Measurements from ENCODE around the gene CRX. TPM values are rescaled to one million over a fixed set of nuclear protein-coding genes. Genes with fewer than 3 reads are reported as not detected.

The CRX gene
- total and polyA plus RNA-seq, 2 of the 13 experiments (the other 11 are each of a cell fraction or from before 2014, with no cell fraction given), result not detected

- TF ChIP-seq ZFX (CRISPR knock-in tag; IDR thresholded peaks at IDR 0.05; ENCODE audit: low read depth) (peak; percentile 93), ZNF644 (CRISPR knock-in tag; IDR thresholded peaks at IDR 0.05; ENCODE audit: low read depth) (no peak), ATM (IDR thresholded peaks at IDR 0.05; ENCODE audit: borderline replicate concordance) (no peak), ZNF530 (CRISPR knock-in tag; IDR thresholded peaks at IDR 0.05; ENCODE audit: low read depth) (0 out of 2 replicates have a peak, but pooled peaks have one; percentile 41), ZNF142 (CRISPR knock-in tag; IDR thresholded peaks at IDR 0.05) (no peak), ZSCAN31 (CRISPR knock-in tag; IDR thresholded peaks at IDR 0.05; ENCODE audit: low read depth) (peak; percentile 83), ELF1 (CRISPR knock-in tag; IDR thresholded peaks at IDR 0.05) (peak; percentile 70), ZNF607 (CRISPR knock-in tag; IDR thresholded peaks at IDR 0.05; ENCODE audit: borderline replicate concordance) (peak; percentile 73), ZNF382 (CRISPR knock-in tag; IDR thresholded peaks at IDR 0.05; ENCODE audit: borderline replicate concordance) (no peak), HNF1B (CRISPR knock-in tag; IDR thresholded peaks at IDR 0.05) (peak; percentile 61; the same call in 1 of the 2 replicates), ZBTB10 (CRISPR knock-in tag; IDR thresholded peaks at IDR 0.05; ENCODE audit: borderline replicate concordance) (no peak), ZNF597 (CRISPR knock-in tag; IDR thresholded peaks at IDR 0.05) (no peak), RXRB (CRISPR knock-in tag; IDR thresholded peaks at IDR 0.05; ENCODE audit: borderline replicate concordance) (peak; percentile 17), PRMT3 (CRISPR knock-in tag; IDR thresholded peaks at IDR 0.05; ENCODE audit: borderline replicate concordance, low read depth) (no peak), NR2F2 (IDR thresholded peaks at IDR 0.05; ENCODE audit: borderline replicate concordance, low read depth) (no peak)
Observed at GRCh38 chr19:47778049-47778953, 43.4 kb upstream of the CRX start, which contains the start of gene SELENOW (continued).

Data from HepG2 (cell line).